ENCODE data around the gene CAMTA1.
"Not testable (repeated sequence)": the region's sequence is repeated elsewhere in the genome, so short reads cannot be mapped to it uniquely, and the experiment has no call there.

The CAMTA1 gene

GRCh38 chr1:6845786-6846185, 60.5 kb downstream of the CAMTA1 start:
- not testable (repeated sequence) for DNase-seq (ENCODE audit: low read depth in 3 of 3)

- no peak for DNase-seq (ENCODE audit: low read depth in 3 of 3)
Measured at GRCh38 chr1:6848816-6849215, 63.6 kb downstream of the CAMTA1 start.

- no peak for DNase-seq (ENCODE audit: low read depth in 3 of 3)
Measured at GRCh38 chr1:6850537-6850936, 65.3 kb downstream of the CAMTA1 start.

GRCh38 chr1:6852136-6852890, 67.1 kb downstream of the CAMTA1 start:
- no peak for DNase-seq (ENCODE audit: low read depth in 3 of 3)

- DNase-seq (ENCODE audit: low read depth in 3 of 3) = no peak
Measured at GRCh38 chr1:6854166-6854565, 68.9 kb downstream of the CAMTA1 start.

- DNase-seq (ENCODE audit: low read depth in 3 of 3) = no peak
Measured at GRCh38 chr1:6857831-6858230, 72.6 kb downstream of the CAMTA1 start.

GRCh38 chr1:6858596-6858995, 73.3 kb downstream of the CAMTA1 start:
- no peak for DNase-seq (ENCODE audit: low read depth in 3 of 3)

- no peak for DNase-seq (ENCODE audit: low read depth in 3 of 3)
Measured at GRCh38 chr1:6859415-6860343, 74.4 kb downstream of the CAMTA1 start.

GRCh38 chr1:6860401-6860800, 75.1 kb downstream of the CAMTA1 start:
- DNase-seq (ENCODE audit: low read depth in 3 of 3) = no peak

GRCh38 chr1:6861075-6861724, 75.9 kb downstream of the CAMTA1 start:
- no peak for DNase-seq (ENCODE audit: low read depth in 3 of 3)

GRCh38 chr1:6862906-6863305, 77.7 kb downstream of the CAMTA1 start:
- DNase-seq (ENCODE audit: low read depth in 3 of 3) = no peak

- no peak for DNase-seq (ENCODE audit: low read depth in 3 of 3)
Measured at GRCh38 chr1:6864166-6864565, 78.9 kb downstream of the CAMTA1 start.

- no peak for DNase-seq (ENCODE audit: low read depth in 3 of 3)
Measured at GRCh38 chr1:6866825-6867224, 81.6 kb downstream of the CAMTA1 start.

GRCh38 chr1:6867321-6867720, 82.1 kb downstream of the CAMTA1 start:
- DNase-seq (ENCODE audit: low read depth in 3 of 3) = no peak

- no peak for DNase-seq (ENCODE audit: low read depth in 3 of 3)
Measured at GRCh38 chr1:6867729-6868659, 82.7 kb downstream of the CAMTA1 start.

GRCh38 chr1:6868660-6869380, 83.6 kb downstream of the CAMTA1 start:
- no peak for DNase-seq (ENCODE audit: low read depth in 3 of 3)

- DNase-seq (ENCODE audit: low read depth in 3 of 3) = no peak
Measured at GRCh38 chr1:6869545-6869944, 84.3 kb downstream of the CAMTA1 start.

- no peak for DNase-seq (ENCODE audit: low read depth in 3 of 3)
Measured at GRCh38 chr1:6870086-6870485, 84.8 kb downstream of the CAMTA1 start.

GRCh38 chr1:6870571-6870970, 85.3 kb downstream of the CAMTA1 start:
- no peak for DNase-seq (ENCODE audit: low read depth in 3 of 3)

GRCh38 chr1:6871300-6871972, 86.2 kb downstream of the CAMTA1 start:
- no peak for DNase-seq (ENCODE audit: low read depth in 3 of 3)

Data from stimulated activated CD4-positive, alpha-beta T cell treated with anti-CD3 and anti-CD28 coated beads, TNF-alpha, amount 100 ng/mL, for 4 hours (primary cell).